Small intestine (tissue), 7 donors: Measurements from ENCODE around the gene SHF. TPM values are rescaled to one million over a fixed set of nuclear protein-coding genes. Genes with fewer than 3 reads are reported as not detected.
A peak's percentile ranks its signal among the peaks of the same experiment; 100 is the strongest.

Experiments
- DNase-seq, 2 donors: peaks; one replicate each; pipeline versions ENCODE4 v3.0.0 to v3.0.0-alpha.2; 2013
- FAIRE-seq: peaks from 2 replicates; lab custom pipeline; 2012; peaks lifted over from hg19 to GRCh38; lab: Jason Lieb, UNC
- H3K27ac ChIP-seq, 3 donors: one replicate each; pipeline ENCODE4 v1.5.1; 2013; ENCODE audit warnings: low read length in 2 of 3, mild to moderate bottlenecking in 2 of 3, control low read depth in 1 of 3, inconsistent platforms in 1 of 3, low read depth in 1 of 3, moderate library complexity in 1 of 3
- H3K27me3 ChIP-seq, 3 donors: one replicate each; pipeline ENCODE4 v1.6.1; 2013; ENCODE audit warnings: low read length in 3 of 3, inconsistent platforms in 1 of 3; ENCODE audit not compliant: control insufficient read depth in 3 of 3, insufficient read depth in 3 of 3
- H3K36me3 ChIP-seq, 3 donors: one replicate each; pipeline ENCODE4 v1.6.1; 2013; ENCODE audit warnings: low read length in 3 of 3, inconsistent platforms in 1 of 3, low read depth in 1 of 3, mild to moderate bottlenecking in 1 of 3, moderate library complexity in 1 of 3; ENCODE audit not compliant: control insufficient read depth in 3 of 3, insufficient read depth in 2 of 3
- H3K4me1 ChIP-seq, 3 donors: one replicate each; pipeline ENCODE4 v1.6.1; 2013; ENCODE audit warnings: low read length in 2 of 3, inconsistent platforms in 1 of 3, low read depth in 1 of 3, mild to moderate bottlenecking in 1 of 3, moderate library complexity in 1 of 3; ENCODE audit not compliant: control insufficient read depth in 3 of 3, insufficient read depth in 2 of 3
- H3K4me3 ChIP-seq, 3 donors: one replicate each; pipeline ENCODE4 v1.5.1; 2013; ENCODE audit warnings: low read length in 3 of 3, control low read depth in 1 of 3, inconsistent platforms in 1 of 3, low read depth in 1 of 3, mild to moderate bottlenecking in 1 of 3, moderate library complexity in 1 of 3
- H3K9me3 ChIP-seq, 2 donors: one replicate each; pipeline ENCODE4 v1.6.1; 2013; ENCODE audit warnings: low read depth in 1 of 2, low read length in 1 of 2; ENCODE audit not compliant: control insufficient read depth in 2 of 2, insufficient read depth in 1 of 2
- WGBS, 3 donors: extraction: QIAGEN DNeasy Blood & Tissue Kit; methylation state at CpG; one replicate each; pipeline ENCODE4 v1.1.7; 2013; 5-methylcytosine and 5-hydroxymethylcytosine counted together
- polyA plus RNA-seq, 4 donors: library from polyadenylated mRNA; stranded (reverse) in 3 of 4; unstranded in 1 of 4; fragments of 200-250 nt in 3 of 4; fragments of 120-200 nt in 1 of 4; gene quantifications; one replicate each; pipeline versions ENCODE4 v1.2.1 to v1.2.3, GENCODE V29; 2013
- donor health status: healthy with polysubstance abuse.
- donor health status: control.
- donor health status: control.
- donor health status: Bipolar disorder and iron deficiency.
- donor health status: healthy.

The SHF gene
- polyA plus RNA-seq, 4 donors, result 9.5 to 25.0 (median 11.6) TPM

DNA sequence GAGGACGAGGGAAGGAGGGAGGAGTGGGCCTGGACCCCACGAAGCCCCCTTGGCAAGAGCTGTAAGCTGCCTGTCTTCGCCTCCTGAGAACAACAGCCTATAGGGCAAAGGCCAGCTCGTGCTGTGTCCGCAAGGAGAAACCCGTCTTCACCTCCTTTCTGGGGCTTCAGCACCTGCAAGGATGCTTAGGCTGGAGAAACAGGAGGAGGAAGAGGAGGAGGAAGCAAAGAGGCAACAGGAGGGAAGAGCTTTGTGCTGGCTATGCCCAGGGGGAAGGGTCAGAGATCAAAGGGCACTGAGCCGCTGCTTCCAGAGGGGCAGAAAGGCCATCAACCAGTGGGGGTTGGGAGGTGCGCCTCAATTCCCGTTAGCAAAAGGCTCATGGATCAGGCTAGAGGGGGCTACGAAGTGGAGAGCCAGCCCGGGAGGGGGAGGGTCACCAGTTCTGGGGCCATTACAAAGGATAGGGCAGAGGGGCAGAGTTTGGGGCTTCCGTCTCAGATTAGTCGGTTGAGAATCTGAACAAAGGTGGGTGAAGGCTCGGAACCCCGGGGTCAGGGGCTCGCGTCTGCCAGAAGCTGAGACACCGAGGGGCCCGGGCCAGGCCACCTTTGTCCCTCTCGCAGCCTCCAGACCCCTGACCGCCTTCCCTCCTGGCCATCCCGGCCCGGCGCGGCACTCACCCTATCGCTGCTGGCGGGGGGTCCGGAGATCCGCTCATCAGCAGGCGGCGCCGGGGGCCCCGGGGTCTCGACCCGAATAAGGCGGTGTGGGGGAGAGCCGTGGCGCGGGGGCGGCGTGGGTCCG lies 792 bp downstream of the SHF start:
- FAIRE-seq (no peak), DNase-seq (peak in 1 of 2 donors; percentile 36)
- H3K27ac ChIP-seq, result peak overlapping the region; percentile 12 to 26 (median 26)

DNA sequence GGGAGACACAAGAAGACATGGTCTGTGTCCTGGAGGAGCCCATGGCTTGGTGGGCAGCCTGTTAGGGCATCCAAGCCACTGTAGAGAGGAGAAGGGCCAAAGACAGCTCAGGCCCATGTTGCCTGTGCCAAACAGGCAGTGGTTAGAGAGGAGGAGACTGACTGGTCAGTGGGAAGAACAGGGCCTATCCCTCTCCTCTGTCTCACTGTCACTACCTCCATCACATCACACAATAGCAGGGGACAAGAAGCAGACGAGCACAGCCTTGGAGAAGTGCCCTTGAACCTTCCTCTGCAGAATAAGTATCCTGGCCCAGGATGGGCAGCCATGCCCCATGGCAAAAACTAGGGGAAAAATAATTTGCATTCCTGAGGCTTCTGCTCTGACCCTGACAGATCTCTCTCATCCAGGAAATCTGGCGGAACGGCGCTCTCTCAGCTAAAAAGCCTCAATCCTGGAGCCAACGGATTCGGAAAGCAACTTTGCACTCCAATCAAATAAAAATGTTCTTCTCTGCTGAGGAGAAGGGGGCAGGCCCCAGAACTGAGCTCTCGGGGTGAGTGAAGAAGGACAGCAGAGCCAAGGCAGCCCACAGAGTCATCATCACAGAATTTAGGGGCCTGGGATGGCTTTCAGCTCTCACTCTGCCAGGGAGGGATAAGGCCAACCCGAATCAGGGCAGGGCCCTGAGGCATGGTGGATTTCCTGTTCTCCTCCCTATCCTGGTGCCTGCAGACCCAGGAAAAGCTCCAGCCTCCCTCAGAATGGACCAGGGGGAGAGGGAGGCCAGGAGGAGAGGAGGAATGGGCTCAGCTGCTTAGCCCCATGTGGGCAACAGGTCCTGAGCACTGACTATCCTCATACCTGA lies 1.6 kb downstream of the SHF start:
- FAIRE-seq, result no peak
- Histone ChIP-seq H3K27me3 (no peaks in the 10 kb centered on the region), H3K36me3 (peaks cover 0 to 5% (median 0%) of the 10 kb centered on the region in 3 donors), H3K9me3 (no peaks in the 10 kb centered on the region), H3K4me3 (peak overlapping the region in 1 of 3 donors; percentile 52), H3K4me1 (peaks cover 0 to 14% (median 0%) of the 10 kb centered on the region in 3 donors), H3K27ac (peak overlapping the region in 2 of 3 donors; percentile 26)
- WGBS, 3 donors, result 56 to 78% (median 70%) methylated on average over 8 of the region's 8 CpGs
- no peak for DNase-seq

More for the DNA sequence above, 792 bp downstream of the SHF start:
- peaks cover 0 to under 1% (median 0%) of the 10 kb centered on the region in 3 donors for H3K36me3 ChIP-seq
- peak overlapping the region; percentile 46 to 71 (median 52) for H3K4me3 ChIP-seq
- peaks cover 0 to 14% (median 0%) of the 10 kb centered on the region in 3 donors for H3K4me1 ChIP-seq
- H3K27me3 ChIP-seq, result no peaks in the 10 kb centered on the region
- no peaks in the 10 kb centered on the region for H3K9me3 ChIP-seq
- 6 to 15% (median 13%) methylated on average over 30 to 42 of the region's 42 CpGs for WGBS, 3 donors

DNA sequence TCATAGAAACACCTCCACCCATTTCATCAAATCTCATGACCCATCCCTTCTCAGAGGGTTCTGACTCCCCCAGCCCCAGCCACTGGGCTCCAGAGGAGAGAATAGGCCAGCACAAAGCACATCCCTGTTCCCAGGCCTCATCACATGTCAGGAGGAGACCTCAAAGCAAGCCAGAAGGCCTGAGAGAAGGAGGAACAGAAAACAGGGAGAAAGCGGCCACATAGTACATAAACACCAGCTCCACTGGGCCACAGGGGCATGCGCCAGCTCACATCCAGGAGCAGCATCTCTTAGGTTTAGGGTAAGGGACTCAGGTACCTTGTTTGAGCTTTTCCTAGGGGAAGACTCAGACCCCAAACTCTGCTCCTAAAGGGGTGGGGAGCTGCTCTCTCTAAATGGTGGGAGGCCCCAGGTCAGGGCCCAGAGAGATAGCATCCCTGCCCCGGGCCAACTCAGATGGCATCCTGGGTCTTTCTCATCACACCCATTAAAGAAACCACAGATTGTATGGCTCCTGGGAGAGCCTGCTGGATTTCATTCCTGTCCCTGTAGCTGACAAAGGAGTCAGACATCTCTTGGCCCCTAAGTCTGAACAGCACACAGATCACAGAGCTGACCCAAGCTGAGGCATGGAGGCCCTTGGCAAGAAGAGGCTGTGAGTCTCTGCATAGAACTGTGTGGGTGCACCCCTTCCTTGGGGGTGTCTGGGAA lies 2.5 kb downstream of the SHF start:
- Histone ChIP-seq H3K9me3 (no peaks in the 10 kb centered on the region), H3K27me3 (no peaks in the 10 kb centered on the region), H3K4me1 (peaks cover 0 to 14% (median under 1%) of the 10 kb centered on the region in 3 donors), H3K4me3 (no peak overlapping the region), H3K36me3 (peaks cover 0 to 7% (median 0%) of the 10 kb centered on the region in 3 donors), H3K27ac (no peak overlapping the region)
- 80 to 94% (median 90%) methylated on average over 3 of the region's 3 CpGs for WGBS, 3 donors
- no peak for FAIRE-seq
- DNase-seq, result no peak

DNA sequence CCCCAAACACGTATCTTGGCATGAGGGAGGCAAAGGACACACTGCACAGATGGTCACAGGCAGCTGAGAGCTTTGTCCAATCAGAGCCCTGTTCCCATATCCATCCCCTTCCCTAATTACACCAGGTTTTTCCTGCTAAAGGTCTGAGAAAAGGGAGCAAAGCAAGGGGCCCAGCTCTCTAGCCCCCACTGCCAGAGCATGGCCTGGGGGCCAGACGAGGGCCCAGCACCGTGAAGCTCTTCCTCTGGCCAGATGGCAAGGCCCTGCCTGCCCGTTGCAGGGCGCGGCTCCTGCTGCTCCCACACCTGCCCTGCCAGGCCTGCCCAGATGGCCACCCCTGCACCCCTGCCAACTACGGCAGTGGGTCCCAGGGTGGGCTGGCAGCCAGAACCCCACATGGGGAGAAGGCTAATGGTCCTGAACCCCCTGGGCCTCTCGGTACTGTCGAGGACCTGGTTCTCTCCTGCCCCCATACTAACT lies 3.2 kb downstream of the SHF start:
- Histone ChIP-seq H3K4me3 (no peak overlapping the region), H3K27me3 (no peaks in the 10 kb centered on the region), H3K4me1 (peaks cover 3 to 14% (median 3%) of the 10 kb centered on the region in 3 donors), H3K36me3 (peaks cover 0 to 7% (median 0%) of the 10 kb centered on the region in 3 donors), H3K9me3 (no peaks in the 10 kb centered on the region), H3K27ac (no peak overlapping the region)
- 19 to 69% (median 39%) methylated on average over 9 of the region's 9 CpGs for WGBS, 3 donors
- DNase-seq, result no peak
- FAIRE-seq, result no peak

DNA sequence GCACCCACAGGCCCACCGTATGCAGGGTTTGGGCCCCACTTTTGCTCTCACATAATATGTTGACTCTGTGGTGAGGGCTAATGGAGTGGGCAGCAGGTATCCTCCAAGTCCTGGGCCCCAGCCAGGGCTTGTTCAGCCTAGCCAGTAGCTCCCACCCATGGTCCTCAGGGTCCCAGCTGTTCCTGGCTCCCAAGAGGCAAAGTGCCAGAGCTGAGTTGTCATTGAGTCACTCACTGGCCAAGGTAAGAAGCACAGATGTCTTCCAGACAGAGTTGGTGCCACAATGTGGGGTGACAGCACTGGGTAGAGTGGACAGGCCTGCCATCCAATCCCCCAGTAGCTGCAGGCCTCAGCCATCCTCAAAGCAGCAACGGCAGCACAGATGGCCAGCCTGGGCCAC lies 4.3 kb downstream of the SHF start:
- Histone ChIP-seq H3K36me3 (peaks cover 0 to 7% (median 0%) of the 10 kb centered on the region in 3 donors), H3K9me3 (no peaks in the 10 kb centered on the region), H3K4me3 (no peak overlapping the region), H3K4me1 (peaks cover 5 to 11% (median 7%) of the 10 kb centered on the region in 3 donors), H3K27me3 (no peaks in the 10 kb centered on the region), H3K27ac (no peak overlapping the region)
- DNase-seq (no peak), FAIRE-seq (no peak)
- 85 to 98% (median 87%) methylated on average over 2 of the region's 2 CpGs for WGBS, 3 donors

DNA sequence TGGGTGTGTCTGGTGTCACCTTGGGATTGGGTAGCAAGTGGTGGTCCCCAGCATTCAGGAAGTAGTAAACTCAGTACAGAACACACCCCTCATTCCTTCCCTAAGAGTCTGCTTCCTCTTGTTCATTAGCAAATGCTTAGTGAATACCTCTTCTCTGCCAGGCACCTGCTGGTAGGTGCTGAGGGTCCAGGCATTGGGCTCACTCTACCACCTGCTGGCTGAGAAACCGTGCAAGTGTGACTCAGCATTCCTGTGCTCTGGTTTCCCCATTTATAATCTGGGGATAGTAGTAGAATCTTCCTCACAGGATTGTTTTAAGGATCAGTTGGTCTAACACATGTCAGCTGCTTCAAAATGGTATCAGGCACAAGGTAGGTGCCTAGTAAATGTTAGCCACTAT lies 4.8 kb downstream of the SHF start:
- peaks cover 0 to 9% (median 0%) of the 10 kb centered on the region in 3 donors for H3K36me3 ChIP-seq
- DNase-seq (no peak), FAIRE-seq (no peak)
- 4 to 25% (median 10%) methylated on average over 1 of the region's 1 CpG for WGBS, 3 donors
- H3K27me3 ChIP-seq, result no peaks in the 10 kb centered on the region
- H3K9me3 ChIP-seq, result no peaks in the 10 kb centered on the region
- no peak overlapping the region for H3K4me3 ChIP-seq
- peaks cover 5 to 7% (median 7%) of the 10 kb centered on the region in 3 donors for H3K4me1 ChIP-seq
- H3K27ac ChIP-seq, result no peak overlapping the region

DNA sequence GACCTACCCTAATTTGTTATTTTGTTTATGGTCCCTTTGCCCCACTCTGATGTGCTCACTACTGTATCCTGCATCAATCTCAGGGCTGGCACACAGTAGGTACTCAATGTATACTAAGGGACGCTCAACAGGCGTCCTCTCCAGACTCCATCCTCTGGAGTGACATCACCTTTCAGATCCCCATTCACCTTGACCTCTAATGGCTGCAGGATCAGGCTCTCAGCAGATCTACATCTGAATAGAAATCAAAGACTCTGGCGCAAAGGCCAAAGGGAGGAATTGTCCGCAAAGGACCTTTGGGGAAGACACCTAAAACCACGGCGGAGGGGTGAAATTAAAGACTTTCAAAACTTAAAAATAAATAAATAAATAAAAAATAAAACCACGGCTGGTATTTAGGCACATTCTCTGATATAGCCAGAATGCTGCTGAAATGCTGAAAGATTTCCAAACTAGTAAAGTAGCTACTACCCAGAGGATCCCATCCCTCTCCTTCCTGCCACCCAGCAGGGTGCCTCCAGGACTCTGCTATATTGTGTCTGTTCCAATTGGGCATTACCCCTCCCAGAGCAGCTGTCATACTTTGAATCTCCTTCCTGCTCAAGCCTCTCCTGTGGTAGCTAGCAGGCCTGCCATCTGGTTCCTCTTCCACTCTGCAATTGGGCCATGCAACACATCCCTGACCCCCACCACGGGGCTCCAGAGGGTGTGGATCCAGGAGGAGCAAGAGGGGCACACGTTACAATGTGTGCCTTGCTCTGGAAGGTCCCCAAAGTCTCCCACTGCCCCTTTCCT lies 6.1 kb downstream of the SHF start:
- FAIRE-seq (no peak), DNase-seq (no peak)
- Histone ChIP-seq H3K27me3 (no peaks in the 10 kb centered on the region), H3K27ac (no peak overlapping the region), H3K4me1 (peaks cover 5 to 7% (median 7%) of the 10 kb centered on the region in 3 donors), H3K9me3 (no peaks in the 10 kb centered on the region), H3K36me3 (peaks cover 0 to 13% (median 0%) of the 10 kb centered on the region in 3 donors), H3K4me3 (no peak overlapping the region)
- WGBS, 3 donors, result 76 to 82% (median 77%) methylated on average over 9 of the region's 9 CpGs
